GM18870 (cell line): Measurements from ENCODE around the gene ZNF575.
A peak's percentile ranks its signal among the peaks of the same experiment; 100 is the strongest.
"Not testable (repeated sequence)": the region's sequence is repeated elsewhere in the genome, so short reads cannot be mapped to it uniquely, and the experiment has no call there.

Source experiments
- ATAC-seq: cut with Tn5 transposase; IDR thresholded peaks from one replicate; pipeline ENCODE4 v1.9.1; 2021; ENCODE audit warnings: moderate library complexity; ENCODE audit not compliant: unreplicated experiment

Gene ZNF575

DNA sequence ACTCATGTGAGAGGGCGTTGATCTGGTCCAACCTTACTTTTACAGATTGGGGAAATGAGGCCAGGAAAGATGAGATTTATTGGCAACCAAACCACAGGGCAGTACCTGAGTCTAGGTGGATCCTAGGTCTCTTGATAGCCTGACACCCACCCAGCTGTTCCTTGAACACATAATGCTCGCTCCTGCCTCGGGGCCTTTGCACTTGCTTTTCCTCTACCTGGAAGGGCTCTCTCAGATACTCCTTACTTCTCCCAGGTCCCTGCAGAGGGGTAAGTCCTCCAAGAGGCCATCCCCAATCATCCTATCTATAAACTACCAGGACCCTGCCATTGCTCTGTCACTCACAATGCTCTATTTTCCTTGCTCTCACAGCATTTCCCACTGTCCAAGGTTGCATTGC, 7.4 kb downstream of the ZNF575 start:
- no peak for ATAC-seq

DNA sequence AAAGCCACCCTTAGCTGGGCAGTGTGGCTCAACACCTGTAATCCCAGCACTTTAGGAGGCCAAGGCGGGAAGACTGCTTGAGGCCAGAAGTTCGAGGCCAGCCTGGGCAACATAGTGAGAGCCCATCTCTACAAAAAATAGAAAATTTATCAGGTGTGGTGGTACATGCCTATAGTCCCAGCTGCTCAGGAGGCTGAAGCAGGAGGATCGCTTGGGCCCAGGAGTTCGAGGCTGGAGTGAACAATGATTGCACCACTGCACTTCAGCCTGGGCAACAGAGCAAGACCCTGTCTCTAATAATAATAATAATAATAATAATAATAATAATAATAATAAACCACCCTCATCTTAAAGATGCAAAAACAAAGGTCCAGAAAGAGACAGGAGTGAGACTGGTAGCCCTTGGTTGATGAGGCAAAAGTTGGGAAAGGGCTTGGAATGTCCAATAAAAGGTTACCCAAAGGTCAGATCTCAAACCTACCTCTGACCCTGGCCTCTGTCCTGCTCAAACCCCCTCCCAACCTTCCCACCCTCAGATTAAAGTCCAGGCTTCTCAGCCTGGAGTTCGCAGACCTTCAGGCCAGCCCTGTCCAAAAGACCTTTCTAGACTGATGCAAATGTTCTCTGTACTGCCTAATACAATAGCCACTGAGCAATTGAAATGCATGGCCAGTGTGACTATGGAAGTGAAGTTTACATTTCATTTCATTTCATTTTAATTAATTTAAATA, 9.1 kb downstream of the ZNF575 start:
- ATAC-seq = no peak

DNA sequence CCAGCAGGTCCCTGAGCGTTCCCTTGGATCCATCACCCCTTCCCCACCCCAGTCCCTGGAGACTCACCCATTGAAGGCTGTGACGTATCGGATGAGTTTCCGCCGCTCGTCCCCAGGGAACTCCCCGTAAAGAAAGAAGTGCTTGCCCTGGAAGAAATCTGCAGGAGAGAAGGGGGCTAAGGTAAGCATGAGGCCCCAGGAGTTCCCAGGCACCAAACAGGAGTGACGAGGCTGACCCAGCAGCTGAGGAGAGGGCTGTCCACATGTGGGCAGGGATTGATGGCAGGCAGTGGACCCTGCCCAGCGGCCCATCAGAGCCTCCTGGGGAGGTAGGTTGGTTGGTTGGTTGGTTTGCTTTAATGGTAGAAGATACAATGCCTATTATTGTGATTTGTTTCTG, 11.1 kb downstream of the ZNF575 start:
- ATAC-seq = no peak

DNA sequence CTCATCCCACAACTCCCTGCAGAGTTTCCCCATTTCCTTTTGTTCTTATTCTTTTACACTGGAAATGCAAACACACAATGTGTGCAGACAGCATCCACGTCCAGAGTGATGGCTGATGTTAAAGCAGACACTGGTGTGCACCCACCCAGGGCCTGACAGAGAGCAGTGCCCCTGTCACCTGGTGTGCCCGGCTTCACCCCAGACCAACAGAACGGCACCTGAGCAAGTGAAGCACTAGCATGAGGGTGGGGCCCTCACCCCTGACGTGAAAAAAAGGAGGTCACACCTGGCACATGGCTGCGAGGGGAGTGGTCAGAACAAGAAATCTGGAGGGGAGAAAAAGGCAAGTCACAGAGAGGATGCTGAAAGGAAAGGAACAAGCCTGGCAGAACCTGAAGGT, 12.3 kb downstream of the ZNF575 start:
- ATAC-seq = no peak

DNA sequence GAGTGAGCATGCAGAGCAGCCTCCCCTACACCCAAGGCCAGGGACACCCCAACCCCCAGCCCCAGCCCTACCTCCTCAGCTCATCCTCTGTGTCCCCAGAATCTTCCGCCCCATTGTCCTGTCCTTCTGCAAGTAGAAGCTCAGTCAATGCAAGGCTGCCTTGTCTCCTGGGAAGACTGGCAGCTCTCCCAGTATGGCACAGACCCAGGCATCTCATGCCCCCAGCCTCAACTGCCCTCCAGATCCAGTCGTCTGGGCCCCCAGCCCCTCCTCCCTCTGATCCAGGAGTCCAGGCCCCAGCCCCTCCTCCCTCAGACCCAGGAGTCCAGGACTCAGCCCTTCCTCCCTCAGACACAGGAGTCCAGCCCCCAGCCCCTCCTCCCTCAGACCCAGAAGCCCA, 13.0 kb downstream of the ZNF575 start:
- no peak for ATAC-seq

DNA sequence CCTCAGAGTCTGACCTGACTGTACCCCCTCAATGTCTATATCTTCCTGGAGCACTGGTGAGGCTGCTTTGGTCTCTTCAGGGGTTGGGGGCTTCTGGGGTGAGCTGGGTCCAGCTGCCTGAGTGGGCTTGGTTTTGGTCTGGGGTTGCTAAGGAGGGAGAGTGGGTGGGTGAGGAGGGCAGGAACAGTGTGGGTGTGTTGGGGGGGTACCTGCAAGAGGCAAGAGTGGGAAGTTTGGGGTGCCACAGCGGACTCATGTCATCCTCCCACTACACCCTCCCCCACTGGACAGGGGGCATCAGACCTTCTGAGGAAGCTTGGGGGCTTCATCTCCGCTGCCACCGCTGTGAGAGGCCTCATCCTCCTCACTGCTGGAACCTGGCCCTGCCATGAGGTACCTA, 13.6 kb downstream of the ZNF575 start:
- no peak for ATAC-seq

DNA sequence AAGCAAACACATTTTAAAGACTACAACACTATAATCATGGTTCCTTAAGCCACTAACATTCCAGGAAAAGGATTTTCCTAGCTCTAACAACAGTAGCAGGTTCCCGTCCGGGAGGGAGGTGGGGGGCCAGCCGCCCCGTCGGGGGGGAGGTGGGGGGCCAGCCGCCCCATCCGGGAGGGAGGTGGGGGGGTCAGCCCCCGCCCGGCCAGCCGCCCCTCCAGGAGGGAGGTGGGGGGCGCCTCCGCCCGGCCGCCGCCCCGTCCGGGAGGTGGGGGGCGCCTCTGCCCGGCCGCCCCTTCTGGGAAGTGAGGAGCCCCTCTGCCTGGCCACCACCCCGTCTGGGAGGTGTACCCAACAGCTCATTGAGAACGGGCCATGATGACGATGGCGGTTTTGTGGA, 14.9 kb downstream of the ZNF575 start:
- ATAC-seq = not testable (repeated sequence)

DNA sequence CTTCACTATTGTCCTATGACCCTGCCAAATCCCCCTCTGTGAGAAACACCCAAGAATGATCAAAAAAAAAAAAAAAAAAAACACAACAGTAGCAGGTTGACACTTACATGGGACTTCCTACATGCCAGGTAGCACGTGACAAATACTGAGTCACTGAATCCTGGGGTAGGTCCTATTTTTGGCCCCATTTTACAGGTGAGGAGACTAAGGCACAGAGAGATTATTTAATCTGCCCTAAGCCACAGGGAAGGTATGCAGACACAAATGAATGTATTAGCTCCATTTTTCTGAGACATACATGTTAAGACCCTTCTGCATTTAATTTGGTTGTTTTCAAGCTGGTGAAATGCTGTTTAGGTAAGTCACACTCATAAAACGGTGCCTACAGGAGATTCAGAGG, 15.7 kb downstream of the ZNF575 start:
- ATAC-seq = no peak

DNA sequence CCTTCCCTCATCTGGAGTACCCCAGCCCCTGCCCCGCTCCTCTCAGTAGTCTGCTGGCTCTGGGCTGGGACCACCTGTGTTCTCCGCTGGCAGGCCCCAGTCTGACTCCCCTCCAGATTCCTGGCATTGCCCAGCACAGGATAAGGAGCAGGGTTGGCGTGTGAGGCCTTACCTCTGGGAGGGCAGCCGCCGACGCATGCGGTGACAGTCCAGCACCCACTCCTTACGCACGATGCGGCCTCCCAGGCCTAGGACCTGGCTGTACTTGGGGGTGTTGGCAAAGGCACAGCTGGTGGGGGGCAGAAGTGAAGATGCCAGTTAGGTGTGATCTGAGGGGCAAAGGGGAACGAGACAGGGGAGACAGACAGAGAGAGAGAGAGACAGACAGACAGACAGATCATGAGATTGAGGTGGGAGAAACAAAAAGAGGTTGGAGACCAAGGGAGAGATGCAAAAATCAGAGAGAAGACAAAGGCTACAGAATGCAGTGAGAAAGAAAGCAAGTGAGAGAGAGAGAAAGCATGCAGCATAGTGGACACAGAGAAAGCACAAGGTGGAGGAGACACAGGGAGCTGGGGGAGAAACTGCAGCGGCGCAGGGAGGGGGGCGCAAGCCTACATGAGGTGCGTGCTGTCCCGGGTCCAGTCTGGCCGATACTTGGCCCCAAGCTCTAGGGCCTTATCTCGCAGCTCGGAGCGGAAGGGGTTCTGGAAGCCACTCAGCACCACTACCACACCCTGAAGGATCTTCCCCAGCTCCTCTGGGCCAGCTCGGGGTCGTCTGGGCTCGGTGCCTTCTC, 18.6 kb downstream of the ZNF575 start:
- ATAC-seq = no peak

DNA sequence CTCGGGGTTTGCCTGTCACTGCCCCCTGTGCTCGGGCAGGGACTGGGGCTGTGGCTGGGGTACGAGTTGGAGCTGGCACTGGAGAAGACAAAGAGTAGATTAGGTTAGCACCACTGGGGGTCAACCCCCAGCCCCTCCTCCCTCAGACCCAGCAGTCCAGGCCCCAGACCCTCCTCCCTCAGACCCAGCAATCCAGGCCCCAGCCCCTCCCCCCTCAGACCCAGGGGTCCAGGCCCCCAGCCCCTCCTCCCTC, 19.1 kb downstream of the ZNF575 start:
- ATAC-seq = no peak

DNA sequence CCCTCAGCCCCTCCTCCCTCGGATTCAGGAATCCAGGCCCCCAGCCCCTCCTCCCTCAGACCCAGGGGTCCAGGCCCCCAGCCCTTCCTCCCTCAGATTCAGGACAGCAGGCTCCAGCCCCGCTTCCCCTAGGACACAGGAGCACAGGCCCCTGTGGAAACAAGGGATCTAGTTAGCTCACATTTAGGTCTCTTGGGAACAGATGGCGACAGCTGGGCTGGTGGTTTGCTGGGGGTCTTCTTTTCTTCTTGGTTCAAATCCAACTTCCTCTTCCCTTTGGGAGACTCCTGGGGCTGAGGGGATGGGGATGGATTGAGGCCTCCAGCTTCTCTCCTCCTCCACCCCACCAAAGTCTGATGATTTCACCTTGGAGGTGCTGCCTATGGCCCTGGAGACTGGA, 19.6 kb downstream of the ZNF575 start:
- no peak for ATAC-seq

DNA sequence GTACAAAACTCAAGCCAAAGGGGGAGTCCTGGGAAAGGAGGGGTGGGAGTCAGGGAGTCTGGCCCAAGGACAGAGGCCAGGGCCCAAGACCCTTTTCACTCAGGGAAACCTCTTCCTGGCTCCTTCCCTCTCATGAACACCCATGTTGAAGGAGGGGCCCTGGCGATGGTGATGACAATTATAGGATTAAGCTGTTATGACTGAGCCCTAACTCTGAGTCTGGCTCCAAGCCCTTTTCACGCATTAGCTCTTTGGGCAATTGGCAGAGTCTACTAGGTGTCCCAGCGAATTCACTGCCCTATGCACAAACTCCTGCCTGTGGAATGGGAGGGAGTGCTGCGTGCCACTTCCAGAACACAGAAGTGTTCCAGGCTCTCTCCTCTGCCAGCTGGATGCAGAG, 20.7 kb downstream of the ZNF575 start:
- no peak for ATAC-seq

DNA sequence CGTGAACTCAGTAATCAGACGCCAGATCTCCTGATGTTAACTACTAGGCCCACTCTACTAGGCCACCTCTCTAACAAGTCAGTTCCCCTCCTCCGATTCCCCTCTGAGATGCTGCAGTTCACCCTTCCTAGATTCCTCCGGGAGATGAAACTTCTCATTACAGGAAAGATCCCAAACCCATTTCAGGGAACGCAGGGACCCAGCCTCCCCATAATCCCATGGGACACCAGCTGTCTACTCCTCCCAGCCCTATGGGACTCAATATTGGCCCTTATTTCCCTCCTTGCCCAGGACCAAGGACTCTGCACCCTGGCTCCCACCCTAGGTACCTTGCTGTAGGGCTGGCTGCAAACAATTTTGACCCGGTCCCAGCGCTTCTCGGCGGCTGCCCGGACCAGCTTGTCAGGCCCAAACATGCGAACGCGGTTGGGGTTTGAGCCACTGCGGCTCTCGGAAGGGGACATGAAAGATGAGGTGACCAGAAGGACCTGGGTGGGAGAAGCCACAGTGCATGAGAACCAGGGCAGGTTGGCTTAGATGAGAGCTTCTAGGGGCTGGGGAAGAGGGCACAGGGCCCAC, 21.4 kb downstream of the ZNF575 start:
- ATAC-seq = no peak

DNA sequence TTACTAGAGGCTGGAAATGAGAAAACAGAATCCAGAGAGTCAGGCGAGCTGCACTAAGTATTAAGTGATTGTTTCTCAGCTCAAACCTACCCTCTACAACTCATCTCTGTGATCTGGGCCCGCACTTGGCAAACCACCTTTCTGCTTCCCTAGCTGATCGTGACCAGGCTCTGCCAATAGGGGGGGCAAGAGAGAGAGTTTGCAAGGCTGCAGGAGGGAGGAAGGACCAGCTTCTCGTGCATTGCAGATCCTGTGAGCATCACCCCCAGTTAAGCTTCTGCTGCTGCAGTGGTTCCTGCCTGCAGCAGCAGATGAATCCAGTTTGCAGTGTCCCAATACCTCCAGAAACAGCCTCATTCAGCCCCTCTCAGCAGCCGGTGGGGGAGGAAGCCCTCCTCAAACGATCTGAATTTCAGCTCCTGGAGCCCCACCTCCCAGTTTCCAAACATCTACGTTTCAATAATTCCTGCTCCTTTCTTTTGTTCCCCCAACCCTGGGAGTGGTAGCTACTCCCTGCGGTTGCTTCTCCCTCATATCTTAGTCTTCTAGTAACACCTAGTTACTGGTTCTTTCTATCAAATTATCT, 22.3 kb downstream of the ZNF575 start:
- ATAC-seq = no peak

DNA sequence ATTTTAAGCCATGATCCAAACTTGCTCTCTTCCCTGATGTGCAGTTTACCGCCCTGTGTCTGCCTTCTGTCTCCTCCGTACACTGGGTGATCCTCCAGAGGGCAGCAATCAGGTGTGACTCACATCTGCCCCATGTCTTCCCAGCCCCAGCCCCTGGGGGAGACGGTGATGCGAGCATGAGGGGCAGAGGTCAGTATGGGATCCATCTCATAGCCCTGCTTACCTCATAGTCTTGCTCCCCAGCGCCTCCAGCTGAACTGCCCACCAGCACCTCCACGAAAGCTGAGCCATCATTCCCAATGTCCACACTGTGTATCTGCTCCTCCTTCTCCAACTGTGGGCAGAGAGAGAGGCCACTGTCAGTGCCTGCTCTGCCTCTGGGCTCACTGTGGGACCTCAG, 27.7 kb downstream of the ZNF575 start:
- no peak for ATAC-seq

DNA sequence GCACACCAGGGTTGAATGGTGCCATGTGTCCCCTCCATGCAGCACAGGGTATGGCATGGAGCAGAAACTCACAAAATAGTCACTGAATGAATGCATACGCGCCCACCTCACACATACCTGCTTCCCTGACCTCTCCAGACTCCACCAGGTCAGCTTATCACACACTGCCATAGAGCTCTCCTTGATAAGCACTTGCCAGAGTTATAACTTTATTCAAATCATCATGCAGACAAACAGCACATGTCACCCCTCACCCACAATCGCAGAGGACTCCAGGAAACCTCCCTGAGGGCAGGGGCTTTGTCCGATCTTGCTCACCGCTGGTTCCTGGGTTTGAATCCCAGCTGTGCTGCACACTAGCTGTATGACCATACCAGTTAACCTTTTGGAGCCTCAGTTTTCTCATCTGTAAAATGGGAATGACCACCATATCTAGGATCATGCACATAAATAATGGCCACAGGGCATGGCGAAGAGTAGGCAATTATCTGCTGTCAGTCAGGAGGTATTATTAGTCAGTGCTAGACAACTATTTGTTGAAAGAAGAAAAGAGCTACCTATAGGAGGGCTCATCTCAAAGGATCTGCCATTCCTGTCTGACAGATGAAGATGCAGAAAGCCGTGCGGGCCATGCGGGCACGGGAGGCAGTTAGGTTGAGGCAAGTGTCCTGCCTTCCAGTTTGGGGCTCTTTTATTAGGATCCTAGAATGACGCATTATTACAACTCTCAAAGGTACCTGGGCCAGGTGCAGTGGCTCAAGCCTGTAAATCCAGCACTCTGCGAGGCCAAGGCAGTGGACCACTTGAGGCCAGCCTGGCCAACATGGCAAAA, 28.4 kb downstream of the ZNF575 start:
- ATAC-seq = no peak

DNA sequence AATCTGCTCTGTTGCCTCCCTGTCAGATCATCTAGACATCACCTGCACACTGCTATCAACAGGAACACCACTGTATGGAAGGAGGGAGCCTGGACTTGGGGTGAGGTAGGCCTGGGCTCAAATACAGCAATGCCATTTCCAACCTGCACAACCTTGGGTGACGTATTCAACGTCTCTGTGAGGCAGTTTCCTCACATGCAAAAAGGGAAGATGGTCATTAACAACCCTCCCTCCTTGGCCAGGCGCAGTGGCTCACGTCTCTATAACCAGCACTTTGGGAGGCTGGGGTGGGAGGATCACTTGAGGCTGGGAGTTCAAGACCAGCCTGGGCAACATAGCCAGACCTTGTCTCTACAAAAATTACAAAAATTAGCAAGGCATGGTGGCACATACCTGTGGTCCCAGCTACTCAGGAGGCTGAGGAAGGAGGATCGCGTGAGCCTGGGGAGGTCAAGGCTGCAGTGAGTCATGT, 29.3 kb downstream of the ZNF575 start:
- ATAC-seq = no peak

DNA sequence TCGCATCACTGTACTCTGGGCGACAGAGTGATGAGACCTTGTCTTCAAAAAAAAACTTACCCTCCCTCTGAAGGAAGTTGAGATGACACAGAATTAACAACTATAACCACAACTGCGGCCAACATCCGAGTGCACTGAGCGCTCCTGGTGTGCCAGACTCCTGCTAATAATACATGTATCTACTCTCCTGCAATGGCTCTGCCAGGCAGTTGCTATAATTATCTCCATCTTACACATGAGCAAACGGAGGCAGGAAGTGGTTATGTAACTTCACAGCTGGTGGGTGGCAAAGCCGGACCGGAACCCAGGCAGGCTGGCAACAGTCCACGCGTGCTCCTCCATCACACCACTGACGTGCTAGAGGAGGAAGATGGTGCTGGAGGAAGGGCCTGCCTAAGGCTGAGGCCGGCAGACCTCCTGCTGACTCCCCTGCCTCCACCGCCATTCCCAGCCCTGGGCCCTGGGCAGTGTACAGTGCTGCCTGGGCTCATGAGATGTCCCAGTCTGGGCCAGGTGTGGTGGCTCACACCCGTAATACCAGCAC, 29.8 kb downstream of the ZNF575 start:
- peak; percentile 79 for ATAC-seq

DNA sequence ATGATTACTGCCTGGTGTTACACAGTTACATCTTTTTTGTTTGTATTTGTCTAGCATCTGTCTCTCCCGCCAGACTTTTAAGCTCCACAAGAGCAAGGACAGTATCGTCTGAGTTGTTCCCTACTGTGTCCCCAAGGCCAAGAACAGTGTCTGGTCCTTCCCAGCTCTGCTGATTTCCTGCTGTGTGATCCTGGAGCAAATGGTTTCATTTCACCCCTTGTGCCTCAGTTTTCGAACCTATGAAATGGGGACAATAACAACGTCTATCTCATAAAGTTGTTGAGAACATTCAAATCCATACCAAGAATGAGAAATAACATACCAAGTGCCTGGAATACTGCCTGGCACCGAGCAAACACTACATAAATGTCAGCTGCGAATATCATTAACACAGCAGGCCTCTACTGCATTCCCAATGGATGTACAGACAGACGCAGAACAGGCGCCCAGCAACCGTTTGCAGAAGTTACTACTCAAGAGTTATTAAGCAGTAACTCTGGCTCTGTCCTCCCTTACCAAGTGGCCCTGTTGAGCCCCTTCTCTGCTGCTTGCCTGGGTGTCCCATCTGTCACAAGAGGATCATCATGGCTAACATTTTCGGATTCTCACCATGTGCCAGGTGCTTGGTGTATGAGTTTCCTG, 30.9 kb downstream of the ZNF575 start:
- ATAC-seq = no peak

DNA sequence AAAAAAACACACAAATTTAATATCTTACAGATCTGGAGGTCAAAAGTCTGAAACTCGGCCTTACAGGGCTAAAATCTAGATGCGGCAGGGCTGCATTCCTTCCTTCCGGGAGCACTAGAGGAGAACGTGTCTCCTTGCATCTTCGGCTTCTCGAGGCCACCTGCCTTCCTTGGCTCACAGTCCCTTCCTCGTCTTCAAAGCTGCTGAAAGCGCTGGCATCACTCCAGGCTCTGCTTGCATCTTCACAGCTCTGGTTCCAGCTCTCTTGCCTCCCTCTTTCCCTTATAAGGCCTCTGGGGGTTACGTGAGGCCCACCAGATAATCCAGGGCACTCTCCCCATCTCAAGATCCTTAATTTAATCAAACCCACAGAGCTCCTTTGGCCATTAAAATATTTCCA, 31.8 kb downstream of the ZNF575 start:
- no peak for ATAC-seq
